Breast epithelium (tissue), 3 donors: ENCODE measurements around the gene BSN.

Experiments
- CTCF ChIP-seq, 3 donors: fragments of 450-650 bp; IDR thresholded peaks; one replicate each; pipeline ENCODE4 v1.5.1; 2016 to 2017; ENCODE audit warnings: antibody characterized with exemption in 3 of 3, mild to moderate bottlenecking in 3 of 3, moderate library complexity in 3 of 3
- POLR2A ChIP-seq: fragments of 450-650 bp; IDR thresholded peaks from one replicate; pipeline ENCODE4 v1.6.1; 2016; ENCODE audit warnings: antibody characterized with exemption, mild to moderate bottlenecking, moderate library complexity

GRCh38 chr3:49713336-49714105 is 159.2 kb downstream of the BSN start:
- TF ChIP-seq CTCF (IDR thresholded peaks at IDR 0.05): no peak
- no peak for TF ChIP-seq POLR2A
